Activated naive CD8-positive, alpha-beta T cell treated with anti-CD3 and anti-CD28 coated beads, Interleukin-2, amount 50 U/mL, for 24 hours (primary cell): ENCODE results near the gene EXTL1.

Experiments used
- ATAC-seq: fragments of 150-1000 bp; cut with Tn5 transposase; one replicate; pipeline ENCODE4 v1.10.0; 2021
- DNase-seq: peaks from one replicate; pipeline ENCODE4 v3.0.0; 2021
- H3K27ac Mint-ChIP-seq: one replicate; pipeline ENCODE4 v1.8.0; 2021; ENCODE audit warnings: mild to moderate bottlenecking, mixed read lengths
- H3K27me3 Mint-ChIP-seq: one replicate; pipeline ENCODE4 v1.8.0; 2021; ENCODE audit warnings: mixed read lengths
- H3K36me3 Mint-ChIP-seq: one replicate; pipeline ENCODE4 v1.8.0; 2021; ENCODE audit warnings: low read depth, mixed read lengths
- H3K4me1 Mint-ChIP-seq: one replicate; pipeline ENCODE4 v1.8.0; 2021; ENCODE audit warnings: mixed read lengths
- H3K4me3 Mint-ChIP-seq: one replicate; pipeline ENCODE4 v1.8.0; 2021; ENCODE audit warnings: mild to moderate bottlenecking, moderate library complexity, mixed read lengths
- H3K9me3 Mint-ChIP-seq: one replicate; pipeline ENCODE4 v1.8.0; 2021; ENCODE audit warnings: mixed read lengths

Gene EXTL1

GRCh38 chr1:26027716-26028489, 6.3 kb downstream of the EXTL1 start:
- H3K27ac Mint-ChIP-seq = no peak overlapping the region
- peak; percentile 39 for ATAC-seq
- H3K9me3 Mint-ChIP-seq = no peaks in the 10 kb centered on the region
- DNase-seq = no peak
- H3K27me3 Mint-ChIP-seq = peaks cover 4% of the 10 kb centered on the region
- no peaks in the 10 kb centered on the region for H3K4me1 Mint-ChIP-seq
- no peaks in the 10 kb centered on the region for H3K36me3 Mint-ChIP-seq
- no peak overlapping the region for H3K4me3 Mint-ChIP-seq

GRCh38 chr1:26028490-26028980, 7.0 kb downstream of the EXTL1 start:
- Mint-ChIP-seq H3K4me1 (no peaks in the 10 kb centered on the region), H3K4me3 (no peak overlapping the region), H3K9me3 (no peaks in the 10 kb centered on the region), H3K36me3 (no peaks in the 10 kb centered on the region), H3K27me3 (peaks cover 4% of the 10 kb centered on the region), H3K27ac (no peak overlapping the region)
- ATAC-seq (no peak), DNase-seq (no peak)

- H3K9me3 Mint-ChIP-seq = no peaks in the 10 kb centered on the region
- DNase-seq (no peak), ATAC-seq (no peak)
- no peaks in the 10 kb centered on the region for H3K36me3 Mint-ChIP-seq
- H3K4me3 Mint-ChIP-seq = no peak overlapping the region
- peaks cover 7% of the 10 kb centered on the region for H3K27me3 Mint-ChIP-seq
- no peak overlapping the region for H3K27ac Mint-ChIP-seq
- H3K4me1 Mint-ChIP-seq = no peaks in the 10 kb centered on the region
These were observed 7.7 kb downstream of the EXTL1 start for GRCh38 chr1:26029054-26029863.

- no peak for DNase-seq
- no peak overlapping the region for H3K4me3 Mint-ChIP-seq
- no peak overlapping the region for H3K27ac Mint-ChIP-seq
- peaks cover 10% of the 10 kb centered on the region for H3K27me3 Mint-ChIP-seq
- peaks cover 6% of the 10 kb centered on the region for H3K4me1 Mint-ChIP-seq
- H3K9me3 Mint-ChIP-seq = no peaks in the 10 kb centered on the region
- no peaks in the 10 kb centered on the region for H3K36me3 Mint-ChIP-seq
- no peak for ATAC-seq
These were observed 8.4 kb downstream of the EXTL1 start for GRCh38 chr1:26029864-26030481.

GRCh38 chr1:26031196-26031595, 9.6 kb downstream of the EXTL1 start:
- H3K27me3 Mint-ChIP-seq = peaks cover 10% of the 10 kb centered on the region
- no peaks in the 10 kb centered on the region for H3K36me3 Mint-ChIP-seq
- H3K27ac Mint-ChIP-seq = no peak overlapping the region
- no peak overlapping the region for H3K4me3 Mint-ChIP-seq
- peaks cover 14% of the 10 kb centered on the region for H3K4me1 Mint-ChIP-seq
- ATAC-seq (no peak), DNase-seq (no peak)
- H3K9me3 Mint-ChIP-seq = no peaks in the 10 kb centered on the region

- Mint-ChIP-seq H3K27me3 (peaks cover 12% of the 10 kb centered on the region), H3K36me3 (no peaks in the 10 kb centered on the region), H3K9me3 (no peaks in the 10 kb centered on the region), H3K4me3 (no peak overlapping the region), H3K27ac (no peak overlapping the region), H3K4me1 (peaks cover 19% of the 10 kb centered on the region)
- ATAC-seq (no peak), DNase-seq (no peak)
These were observed 10.1 kb downstream of the EXTL1 start for GRCh38 chr1:26031611-26032220.

- H3K27me3 Mint-ChIP-seq = peaks cover 12% of the 10 kb centered on the region
- ATAC-seq = no peak
- no peak overlapping the region for H3K4me3 Mint-ChIP-seq
- H3K27ac Mint-ChIP-seq = no peak overlapping the region
- no peaks in the 10 kb centered on the region for H3K9me3 Mint-ChIP-seq
- no peak for DNase-seq
- H3K36me3 Mint-ChIP-seq = no peaks in the 10 kb centered on the region
- H3K4me1 Mint-ChIP-seq = peaks cover 19% of the 10 kb centered on the region
These were observed 11.2 kb downstream of the EXTL1 start for GRCh38 chr1:26032656-26033357.

GRCh38 chr1:26034504-26035202, 13.1 kb downstream of the EXTL1 start:
- DNase-seq (no peak), ATAC-seq (no peak)
- H3K36me3 Mint-ChIP-seq = no peaks in the 10 kb centered on the region
- no peaks in the 10 kb centered on the region for H3K9me3 Mint-ChIP-seq
- H3K27me3 Mint-ChIP-seq = peaks cover 13% of the 10 kb centered on the region
- H3K27ac Mint-ChIP-seq = no peak overlapping the region
- peaks cover 19% of the 10 kb centered on the region for H3K4me1 Mint-ChIP-seq
- H3K4me3 Mint-ChIP-seq = peak overlapping the region; percentile 87

GRCh38 chr1:26035203-26035958, 13.8 kb downstream of the EXTL1 start:
- Mint-ChIP-seq H3K36me3 (no peaks in the 10 kb centered on the region), H3K4me1 (peaks cover 19% of the 10 kb centered on the region), H3K9me3 (no peaks in the 10 kb centered on the region), H3K27ac (peak overlapping the region; percentile 75), H3K27me3 (peaks cover 14% of the 10 kb centered on the region), H3K4me3 (peak overlapping the region; percentile 87)
- DNase-seq (peak; percentile 92), ATAC-seq (peak; percentile 82)

GRCh38 chr1:26035959-26036755, 14.6 kb downstream of the EXTL1 start:
- DNase-seq = peak; percentile 86
- Mint-ChIP-seq H3K27ac (peak overlapping the region; percentile 75), H3K27me3 (peaks cover 14% of the 10 kb centered on the region), H3K4me1 (peaks cover 19% of the 10 kb centered on the region), H3K4me3 (peak overlapping the region; percentile 87), H3K9me3 (no peaks in the 10 kb centered on the region), H3K36me3 (no peaks in the 10 kb centered on the region)
- peak; percentile 72 for ATAC-seq

- Mint-ChIP-seq H3K27ac (no peak overlapping the region), H3K4me1 (peaks cover 19% of the 10 kb centered on the region), H3K36me3 (no peaks in the 10 kb centered on the region), H3K9me3 (no peaks in the 10 kb centered on the region), H3K27me3 (peaks cover 14% of the 10 kb centered on the region), H3K4me3 (no peak overlapping the region)
- DNase-seq (no peak), ATAC-seq (no peak)
These were observed 15.2 kb downstream of the EXTL1 start for GRCh38 chr1:26036756-26037281.

GRCh38 chr1:26037904-26038303, 16.3 kb downstream of the EXTL1 start:
- Mint-ChIP-seq H3K27me3 (peaks cover 14% of the 10 kb centered on the region), H3K36me3 (no peaks in the 10 kb centered on the region), H3K9me3 (no peaks in the 10 kb centered on the region), H3K4me1 (peaks cover 19% of the 10 kb centered on the region), H3K27ac (no peak overlapping the region), H3K4me3 (no peak overlapping the region)
- ATAC-seq (no peak), DNase-seq (no peak)
